Fibroblast of skin of left biceps (primary cell): ENCODE results near the gene ACSM5.

Source experiments
- DNase-seq, 2 experiments: peaks; one replicate each; pipeline ENCODE4 v3.0.0-alpha.2; 2013; ENCODE audit warnings: low read depth in 2 of 2

The ACSM5 gene, protein sequence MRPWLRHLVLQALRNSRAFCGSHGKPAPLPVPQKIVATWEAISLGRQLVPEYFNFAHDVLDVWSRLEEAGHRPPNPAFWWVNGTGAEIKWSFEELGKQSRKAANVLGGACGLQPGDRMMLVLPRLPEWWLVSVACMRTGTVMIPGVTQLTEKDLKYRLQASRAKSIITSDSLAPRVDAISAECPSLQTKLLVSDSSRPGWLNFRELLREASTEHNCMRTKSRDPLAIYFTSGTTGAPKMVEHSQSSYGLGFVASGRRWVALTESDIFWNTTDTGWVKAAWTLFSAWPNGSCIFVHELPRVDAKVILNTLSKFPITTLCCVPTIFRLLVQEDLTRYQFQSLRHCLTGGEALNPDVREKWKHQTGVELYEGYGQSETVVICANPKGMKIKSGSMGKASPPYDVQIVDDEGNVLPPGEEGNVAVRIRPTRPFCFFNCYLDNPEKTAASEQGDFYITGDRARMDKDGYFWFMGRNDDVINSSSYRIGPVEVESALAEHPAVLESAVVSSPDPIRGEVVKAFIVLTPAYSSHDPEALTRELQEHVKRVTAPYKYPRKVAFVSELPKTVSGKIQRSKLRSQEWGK

GRCh38 chr16:20409398-20410120 lies at the start of gene ACSM5:
TSS of gene ACSM5 (plus strand) at chr16:20409534. CDS start at chr16:20411485, 1,951 bp downstream.
- DNase-seq = no peak

DNA sequence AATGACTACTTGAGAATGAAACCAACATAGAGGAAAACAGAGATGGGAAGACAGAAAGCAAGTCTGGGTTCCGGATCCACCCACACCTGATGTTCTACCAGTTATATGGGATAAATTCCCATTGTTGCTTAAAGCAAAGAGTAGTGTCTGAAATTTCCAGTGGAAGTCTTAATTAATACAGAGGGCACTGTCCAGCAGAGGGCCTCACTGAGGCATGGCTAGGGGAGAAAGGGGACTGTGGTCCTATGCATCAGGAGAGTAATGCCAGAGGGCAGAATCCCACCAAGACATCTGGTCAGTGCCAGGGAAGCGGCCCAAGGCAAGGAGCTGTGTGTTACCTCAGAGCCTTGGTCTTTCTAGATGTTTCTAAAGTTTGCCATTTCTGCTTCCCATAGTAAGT lies 49.3 kb upstream of the ACSM5 start:
- no peak for DNase-seq

GRCh38 chr16:20363191-20363590 lies 46.1 kb upstream of the ACSM5 start:
- DNase-seq = no peak

DNA sequence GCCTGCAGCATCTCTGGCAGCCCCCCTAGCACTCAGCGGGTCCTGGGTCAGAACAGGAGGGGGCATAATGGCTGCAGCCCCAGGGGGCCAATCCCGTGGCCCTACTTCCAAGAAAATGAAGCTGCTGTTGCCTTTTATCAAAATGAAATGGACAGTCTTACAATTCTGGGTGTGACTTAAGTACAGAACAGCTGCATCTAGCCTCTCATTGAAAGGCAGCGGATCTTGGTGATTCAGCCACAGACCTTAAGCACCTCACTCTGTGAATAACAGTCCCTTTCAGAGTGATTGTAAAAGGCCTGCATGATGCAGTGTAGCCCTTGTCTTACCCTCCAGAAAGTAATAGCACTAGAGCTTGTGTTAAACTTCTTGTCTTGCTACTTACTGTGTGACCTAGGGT lies 45.3 kb upstream of the ACSM5 start:
- no peak for DNase-seq

DNA sequence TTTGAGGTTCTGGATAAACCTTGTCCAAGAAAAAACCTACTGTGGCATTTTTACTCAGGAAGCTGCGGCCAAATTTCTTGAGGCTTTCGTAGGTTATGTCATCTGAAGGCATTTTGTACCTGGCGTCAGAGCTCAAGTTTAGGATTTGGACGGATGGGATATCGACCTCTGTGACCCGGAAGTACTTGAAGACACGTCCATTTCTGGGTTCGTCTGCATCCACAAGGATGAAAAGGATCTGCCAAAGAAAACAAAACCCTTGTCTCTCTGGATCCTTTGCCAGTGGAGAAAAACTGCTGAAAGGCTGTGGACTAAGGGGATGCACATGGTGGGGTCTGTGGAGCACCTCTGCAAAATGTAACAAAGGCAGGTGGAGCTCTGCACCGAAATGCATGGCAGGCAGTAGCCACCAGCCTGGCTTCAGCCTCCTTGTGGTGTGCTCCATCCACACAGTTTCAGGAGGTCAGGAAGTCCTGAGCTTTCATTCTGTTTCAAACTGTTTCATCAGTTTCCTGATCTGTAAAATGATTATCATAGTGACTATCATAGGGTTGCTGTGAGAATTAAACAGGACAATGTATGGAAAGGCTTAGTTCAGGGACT lies 39.8 kb upstream of the ACSM5 start:
- DNase-seq = no peak

GRCh38 chr16:20372701-20373100 lies 36.6 kb upstream of the ACSM5 start:
- no peak for DNase-seq

DNA sequence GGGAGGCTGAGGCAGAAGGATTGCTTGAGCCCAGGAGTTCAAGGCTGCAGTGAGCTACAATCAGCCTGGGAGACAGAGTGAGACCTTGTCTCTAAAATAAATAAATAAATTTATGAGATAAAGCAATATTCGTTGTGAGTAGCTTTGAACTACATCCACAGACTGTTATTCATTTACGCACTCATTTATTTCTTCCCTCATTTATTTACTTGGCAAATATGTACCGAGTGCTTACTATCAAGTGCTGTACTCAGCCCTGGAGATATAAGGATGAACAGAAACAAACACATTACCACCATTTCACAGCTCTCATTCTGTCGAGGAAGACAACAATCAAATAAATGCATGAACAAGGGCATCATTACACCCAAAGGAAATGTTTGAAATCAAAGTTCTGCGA lies 32.2 kb upstream of the ACSM5 start:
- DNase-seq = no peak

- no peak for DNase-seq
Observed at GRCh38 chr16:20380782-20381181, 28.6 kb upstream of the ACSM5 start.

DNA sequence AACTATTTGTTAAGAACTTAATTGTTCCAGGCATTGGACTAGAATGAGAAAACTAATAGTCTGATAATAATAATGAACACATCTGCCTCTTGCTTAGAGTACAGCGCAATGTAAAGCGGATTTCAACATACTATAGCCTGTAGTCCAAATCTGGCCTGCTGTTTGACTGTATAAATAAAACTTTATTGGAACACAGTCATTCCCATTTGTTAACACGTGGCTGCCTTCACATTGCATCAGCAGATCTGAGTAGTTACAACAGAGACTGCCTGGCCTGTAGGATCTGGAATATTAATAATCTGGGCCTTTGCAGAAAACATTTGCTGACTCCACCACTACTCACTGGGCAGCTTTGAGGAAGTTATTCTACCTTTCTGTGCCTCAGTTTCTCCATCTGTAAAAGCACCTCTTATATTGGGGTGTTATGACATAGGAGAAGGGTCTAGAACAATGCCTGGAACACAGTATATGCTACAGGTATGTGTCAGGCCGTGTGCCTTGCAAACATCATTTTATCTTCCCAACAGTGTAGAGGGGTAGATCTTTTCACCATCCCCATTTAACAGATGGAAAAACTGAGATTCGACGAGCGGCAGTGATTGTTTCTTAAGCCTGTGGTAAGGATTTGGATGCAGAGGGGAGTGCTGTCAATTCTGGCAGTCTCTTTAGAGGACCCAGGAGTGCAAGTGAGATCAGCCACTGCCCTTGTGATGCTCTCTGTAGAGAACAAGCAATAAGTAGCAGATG lies 27.0 kb upstream of the ACSM5 start:
- no peak for DNase-seq

- peak; percentile 7 to 9 for DNase-seq
Observed at GRCh38 chr16:20383106-20384029, 26.0 kb upstream of the ACSM5 start.

DNA sequence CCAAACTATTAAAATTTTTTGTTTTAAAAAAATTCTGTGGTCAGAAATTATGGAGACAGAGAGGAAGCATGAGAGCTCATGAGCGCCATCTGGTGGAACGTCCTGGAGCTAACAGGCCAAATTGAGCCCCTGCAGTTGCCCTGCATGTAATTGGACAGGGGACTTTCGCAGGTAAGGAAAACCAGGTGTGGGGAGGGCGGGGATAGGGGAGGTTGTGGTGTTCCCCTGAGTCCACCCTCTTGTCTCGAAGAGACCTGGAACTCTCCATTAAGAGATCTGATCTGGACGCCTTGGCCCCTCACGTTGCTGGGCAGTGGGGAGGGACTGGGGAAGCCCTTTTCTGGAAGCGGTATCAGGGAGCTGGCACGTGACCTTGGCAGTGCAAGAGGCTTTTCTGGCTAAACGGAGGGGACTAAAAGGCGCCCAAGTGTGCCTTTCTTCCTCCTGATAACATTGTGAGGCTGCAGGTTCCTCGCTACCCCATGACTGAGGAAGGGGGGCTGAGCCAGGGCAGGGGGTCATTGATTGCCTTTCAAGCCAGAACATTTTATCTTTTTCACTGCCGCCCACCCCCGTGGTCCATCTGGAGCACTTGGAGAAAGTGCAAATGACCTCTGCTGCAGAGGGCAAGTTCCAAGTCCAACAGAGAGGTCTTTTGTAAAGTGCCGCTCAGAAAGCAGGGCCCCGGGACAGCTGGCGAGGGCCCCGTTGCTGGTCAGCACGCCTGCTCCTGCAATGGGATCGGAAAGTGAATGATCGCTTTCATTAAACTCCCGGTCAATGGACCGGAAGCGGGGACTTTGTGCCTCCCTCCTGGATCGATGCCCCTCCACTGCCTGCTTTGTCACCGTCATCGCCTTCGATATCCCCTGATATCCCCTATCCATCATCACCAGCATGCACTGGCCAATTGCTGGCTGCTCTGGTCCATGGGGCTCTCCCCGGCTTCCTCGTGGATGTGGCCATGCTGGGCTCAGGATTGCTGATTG lies 23.2 kb upstream of the ACSM5 start:
- peak in 1 of 2 experiments; percentile 3 for DNase-seq

GRCh38 chr16:20387978-20388377 lies 21.4 kb upstream of the ACSM5 start:
- no peak for DNase-seq

GRCh38 chr16:20388854-20389253 lies 20.5 kb upstream of the ACSM5 start:
- no peak for DNase-seq

- DNase-seq = no peak
Observed at GRCh38 chr16:20391045-20391444, 18.3 kb upstream of the ACSM5 start.

- DNase-seq = no peak
Observed at GRCh38 chr16:20393801-20394577, 15.3 kb upstream of the ACSM5 start.

- no peak for DNase-seq
Observed at GRCh38 chr16:20395946-20396345, 13.4 kb upstream of the ACSM5 start.

DNA sequence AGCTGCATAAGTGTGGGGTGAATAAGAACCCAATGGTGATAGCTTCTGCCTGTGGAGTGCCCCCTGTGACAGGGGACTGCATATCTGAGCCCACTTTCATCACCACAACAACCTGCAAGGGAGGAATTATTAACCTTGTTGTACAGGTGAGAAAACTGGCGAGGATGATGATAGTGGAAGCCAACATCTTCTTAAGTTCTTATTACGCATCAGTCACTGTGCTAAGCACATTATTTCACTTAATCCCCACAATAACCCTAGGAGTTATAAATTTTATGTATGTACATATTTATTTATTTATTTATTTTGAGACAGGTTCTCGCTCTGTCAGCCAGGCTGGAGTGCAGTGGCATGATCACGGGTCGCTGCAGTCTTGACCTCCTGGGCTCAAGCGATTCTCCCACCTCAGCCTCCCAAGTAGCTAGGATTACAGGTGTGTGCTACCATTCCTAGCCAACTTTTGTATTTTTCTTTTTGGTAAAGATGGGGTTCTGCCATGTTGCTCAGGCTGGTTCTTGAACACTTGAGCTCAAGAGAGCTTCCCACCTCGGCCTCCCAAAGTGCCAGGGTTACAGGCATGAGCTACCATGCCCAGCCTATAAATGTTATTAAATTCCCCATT lies 12.4 kb upstream of the ACSM5 start:
- no peak for DNase-seq

GRCh38 chr16:20397468-20398074 lies 11.8 kb upstream of the ACSM5 start:
- no peak for DNase-seq
